ENCODE measurements around the gene POU4F3.

POU4F3 gene

GRCh38 chr5:146340260-146341081 is 1.8 kb downstream of the POU4F3 start:
- no peak for DNase-seq (ENCODE audit: low read depth in 2 of 2)

- DNase-seq (ENCODE audit: low read depth in 2 of 2) = no peak
Measured at GRCh38 chr5:146341854-146342253, 3.2 kb downstream of the POU4F3 start.

GRCh38 chr5:146342519-146342881 is 3.9 kb downstream of the POU4F3 start:
- DNase-seq (ENCODE audit: low read depth in 2 of 2) = no peak

- DNase-seq (ENCODE audit: low read depth in 2 of 2) = no peak
Measured at GRCh38 chr5:146342882-146343865, 4.5 kb downstream of the POU4F3 start.

GRCh38 chr5:146344155-146345118 is 5.8 kb downstream of the POU4F3 start:
- DNase-seq (ENCODE audit: low read depth in 2 of 2) = no peak

GRCh38 chr5:146345240-146345577 is 6.6 kb downstream of the POU4F3 start:
- no peak for DNase-seq (ENCODE audit: low read depth in 2 of 2)

- no peak for DNase-seq (ENCODE audit: low read depth in 2 of 2)
Measured at GRCh38 chr5:146345578-146346366, 7.1 kb downstream of the POU4F3 start.

GRCh38 chr5:146357126-146357525 is 18.5 kb downstream of the POU4F3 start:
- no peak for DNase-seq (ENCODE audit: low read depth in 2 of 2)

- DNase-seq (ENCODE audit: low read depth in 2 of 2) = no peak
Measured at GRCh38 chr5:146359836-146360235, 21.2 kb downstream of the POU4F3 start.

GRCh38 chr5:146363161-146363874 is 24.7 kb downstream of the POU4F3 start:
- DNase-seq (ENCODE audit: low read depth in 2 of 2) = no peak

GRCh38 chr5:146365618-146366017 is 27.0 kb downstream of the POU4F3 start:
- DNase-seq (ENCODE audit: low read depth in 2 of 2) = no peak

GRCh38 chr5:146366904-146367303 is 28.3 kb downstream of the POU4F3 start:
- no peak for DNase-seq (ENCODE audit: low read depth in 2 of 2)

GRCh38 chr5:146368137-146368536 is 29.5 kb downstream of the POU4F3 start:
- DNase-seq (ENCODE audit: low read depth in 2 of 2) = no peak

GRCh38 chr5:146369691-146370090 is 31.1 kb downstream of the POU4F3 start:
- DNase-seq (ENCODE audit: low read depth in 2 of 2) = no peak

GRCh38 chr5:146376821-146377220 is 38.2 kb downstream of the POU4F3 start:
- no peak for DNase-seq (ENCODE audit: low read depth in 2 of 2)

GRCh38 chr5:146378986-146379385 is 40.3 kb downstream of the POU4F3 start:
- DNase-seq (ENCODE audit: low read depth in 2 of 2) = no peak

- no peak for DNase-seq (ENCODE audit: low read depth in 2 of 2)
Measured at GRCh38 chr5:146380714-146381113, 42.1 kb downstream of the POU4F3 start.

GRCh38 chr5:146388386-146388785 is 49.7 kb downstream of the POU4F3 start:
- DNase-seq (ENCODE audit: low read depth in 2 of 2) = no peak

- DNase-seq (ENCODE audit: low read depth in 2 of 2) = no peak
Measured at GRCh38 chr5:146390469-146390868, 51.8 kb downstream of the POU4F3 start.

All from stimulated activated CD8-positive, alpha-beta memory T cell treated with anti-CD3 and anti-CD28 coated beads, Interleukin-15, amount 100 ng/mL, for 48 hours (primary cell).